ENCODE data around the gene WWP2.
"Not testable (repeated sequence)": the region's sequence is repeated elsewhere in the genome, so short reads cannot be mapped to it uniquely, and the experiment has no call there.

Gene WWP2

DNA sequence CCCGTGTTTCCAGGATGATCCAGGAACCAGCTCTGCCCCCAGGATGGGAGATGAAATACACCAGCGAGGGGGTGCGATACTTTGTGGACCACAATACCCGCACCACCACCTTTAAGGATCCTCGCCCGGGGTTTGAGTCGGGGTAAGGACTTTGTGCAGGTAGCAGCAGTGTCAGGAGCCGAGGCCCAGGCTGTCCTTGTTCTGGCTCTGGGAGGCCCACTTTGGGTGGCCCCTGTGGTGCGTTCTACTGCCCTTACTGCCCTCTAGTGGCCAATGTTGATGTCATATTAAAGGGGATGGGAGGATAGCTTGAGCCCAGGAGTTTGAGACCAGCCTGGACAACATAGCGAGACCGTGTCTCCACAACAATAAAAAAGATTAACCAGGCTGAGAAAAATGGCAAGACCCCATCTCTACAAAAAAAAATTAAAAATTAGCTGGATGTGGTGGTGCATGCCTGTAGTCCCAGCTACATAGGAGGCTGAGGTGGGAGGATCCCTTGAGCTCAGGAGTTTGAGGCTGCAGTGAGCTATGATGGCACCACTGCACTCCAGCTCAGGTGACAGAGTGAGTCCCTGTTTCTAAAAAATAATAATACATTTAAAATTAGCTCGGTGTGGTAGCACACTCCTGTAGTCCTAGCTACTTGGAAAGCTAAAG is 168.1 kb downstream of the WWP2 start:
- peak; percentile 79 for DNase-seq

GRCh38 chr16:69931631-69932030 is 169.5 kb downstream of the WWP2 start:
- no peak for DNase-seq

DNA sequence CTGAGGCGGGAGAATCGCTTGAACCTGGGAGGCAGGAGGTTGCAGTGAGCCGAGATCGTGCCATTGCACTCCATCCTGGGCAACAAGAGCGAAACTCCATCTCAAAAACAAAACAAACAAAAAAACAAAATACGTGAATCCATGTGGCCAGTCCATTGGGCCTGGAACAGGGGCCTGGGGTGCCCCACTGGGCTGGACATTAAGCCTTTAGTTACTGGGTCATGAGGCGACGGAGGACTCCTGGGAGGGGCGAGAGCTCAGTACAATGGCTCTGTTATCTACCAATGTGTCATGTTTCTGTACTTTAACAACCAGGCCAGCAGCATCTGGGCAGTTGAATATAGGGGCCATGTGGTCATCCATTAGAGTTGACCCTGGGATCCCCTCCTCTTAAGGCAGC is 170.1 kb downstream of the WWP2 start:
- DNase-seq, result no peak

GRCh38 chr16:69932691-69933392 is 170.7 kb downstream of the WWP2 start:
- no peak for DNase-seq

DNA sequence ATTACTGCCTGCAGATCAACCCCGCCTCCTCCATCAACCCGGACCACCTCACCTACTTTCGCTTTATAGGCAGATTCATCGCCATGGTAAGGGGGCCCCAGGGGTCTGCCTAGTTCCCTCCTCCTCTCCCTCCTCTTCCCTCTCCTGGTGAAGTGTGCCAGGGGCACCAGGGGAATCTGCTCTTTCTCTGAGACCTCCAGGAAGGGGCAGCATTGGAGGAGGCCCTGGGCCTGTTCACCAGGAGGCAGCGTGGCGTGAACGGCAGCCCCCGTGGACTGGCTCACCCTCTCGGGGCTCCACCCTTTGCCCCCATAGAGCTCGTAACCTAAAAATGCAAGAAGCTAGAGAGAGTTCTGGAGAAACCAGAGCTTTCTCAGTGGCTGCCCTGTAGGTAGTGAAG is 171.9 kb downstream of the WWP2 start:
- no peak for DNase-seq

DNA sequence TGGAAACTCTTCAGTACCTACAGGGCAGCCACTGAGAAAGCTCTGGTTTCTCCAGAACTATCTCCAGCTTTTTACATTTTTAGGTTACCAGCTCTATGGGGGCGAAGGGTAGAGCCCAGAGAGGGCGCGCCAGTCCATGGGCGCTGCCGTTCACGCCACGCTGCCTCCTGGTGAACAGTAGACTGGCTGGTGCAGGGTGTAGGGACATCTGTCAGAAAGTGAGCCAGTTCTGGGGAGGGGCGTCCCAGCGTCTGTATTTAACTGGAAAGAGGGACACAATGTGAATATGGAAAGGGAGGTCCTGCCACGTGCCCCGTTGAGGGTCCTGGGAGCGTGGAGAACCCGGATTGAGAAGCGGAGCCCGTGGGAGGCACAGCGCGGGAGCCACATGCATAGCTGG is 172.6 kb downstream of the WWP2 start:
- no peak for DNase-seq

DNA sequence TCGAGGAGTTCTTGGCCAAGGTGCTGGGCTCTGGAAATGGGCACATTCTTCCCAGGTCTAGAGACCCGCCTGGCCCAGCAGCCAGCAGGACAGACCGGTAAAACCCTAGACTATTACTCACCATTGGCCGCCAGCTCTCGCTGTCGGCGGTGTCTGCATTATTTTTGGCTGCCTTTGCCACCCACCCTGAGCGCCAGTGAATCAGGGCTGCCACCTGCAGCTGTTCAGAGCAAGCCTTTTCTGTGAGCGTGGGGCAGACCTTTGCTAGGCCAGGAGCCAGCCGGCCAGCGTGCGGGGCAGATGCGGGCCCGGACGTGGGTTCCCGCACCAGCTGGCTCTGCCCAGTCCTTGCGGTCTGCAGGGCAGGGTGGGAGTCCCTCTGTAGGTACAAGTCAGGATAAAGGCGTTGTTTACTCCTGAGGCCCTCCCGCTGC is 173.2 kb downstream of the WWP2 start:
- DNase-seq, result no peak

GRCh38 chr16:69935740-69936139 is 173.6 kb downstream of the WWP2 start:
- DNase-seq, result no peak

- DNase-seq, result no peak
Observed at GRCh38 chr16:69936252-69936651, 174.1 kb downstream of the WWP2 start.

GRCh38 chr16:69936751-69937211 is 174.6 kb downstream of the WWP2 start:
- no peak for DNase-seq

- DNase-seq, result peak; percentile 57
Observed at GRCh38 chr16:69937465-69937951, 175.4 kb downstream of the WWP2 start.

DNA sequence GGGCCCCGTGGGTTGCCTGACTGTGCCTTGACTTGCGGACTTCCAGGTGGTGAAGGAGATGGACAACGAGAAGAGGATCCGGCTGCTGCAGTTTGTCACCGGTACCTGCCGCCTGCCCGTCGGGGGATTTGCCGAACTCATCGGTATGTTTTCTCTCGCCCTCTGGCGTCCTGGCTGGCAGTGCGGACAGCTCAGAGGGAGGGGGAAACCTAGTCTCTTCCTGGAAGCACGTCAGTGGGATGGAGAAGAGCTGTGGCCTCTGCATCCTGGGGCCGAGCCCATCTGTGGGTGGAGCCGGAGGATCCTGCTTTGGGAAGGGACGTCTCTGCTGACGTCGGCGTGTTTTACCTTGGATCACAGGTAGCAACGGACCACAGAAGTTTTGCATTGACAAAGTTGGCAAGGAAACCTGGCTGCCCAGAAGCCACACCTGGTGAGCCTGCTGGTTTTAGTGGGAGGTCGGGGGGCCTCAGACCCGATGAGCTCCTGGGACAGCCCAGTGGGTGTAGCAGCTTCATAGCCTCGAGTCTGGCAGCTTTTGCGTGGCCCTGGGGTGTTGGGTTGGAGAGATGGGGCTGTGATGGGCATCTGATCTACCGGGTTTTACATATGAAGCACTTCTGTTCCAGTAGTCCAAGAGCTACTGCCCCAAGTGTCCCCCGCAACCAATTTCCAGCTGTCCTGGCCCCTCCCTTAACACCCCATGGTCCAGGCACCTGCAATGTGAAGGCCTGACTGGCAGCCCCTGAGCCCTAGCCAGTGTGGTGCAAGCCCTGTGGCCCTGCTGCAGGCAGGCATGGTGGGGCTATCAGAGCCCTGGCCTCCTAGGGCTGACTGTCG is 177.1 kb downstream of the WWP2 start:
- DNase-seq, result no peak

DNA sequence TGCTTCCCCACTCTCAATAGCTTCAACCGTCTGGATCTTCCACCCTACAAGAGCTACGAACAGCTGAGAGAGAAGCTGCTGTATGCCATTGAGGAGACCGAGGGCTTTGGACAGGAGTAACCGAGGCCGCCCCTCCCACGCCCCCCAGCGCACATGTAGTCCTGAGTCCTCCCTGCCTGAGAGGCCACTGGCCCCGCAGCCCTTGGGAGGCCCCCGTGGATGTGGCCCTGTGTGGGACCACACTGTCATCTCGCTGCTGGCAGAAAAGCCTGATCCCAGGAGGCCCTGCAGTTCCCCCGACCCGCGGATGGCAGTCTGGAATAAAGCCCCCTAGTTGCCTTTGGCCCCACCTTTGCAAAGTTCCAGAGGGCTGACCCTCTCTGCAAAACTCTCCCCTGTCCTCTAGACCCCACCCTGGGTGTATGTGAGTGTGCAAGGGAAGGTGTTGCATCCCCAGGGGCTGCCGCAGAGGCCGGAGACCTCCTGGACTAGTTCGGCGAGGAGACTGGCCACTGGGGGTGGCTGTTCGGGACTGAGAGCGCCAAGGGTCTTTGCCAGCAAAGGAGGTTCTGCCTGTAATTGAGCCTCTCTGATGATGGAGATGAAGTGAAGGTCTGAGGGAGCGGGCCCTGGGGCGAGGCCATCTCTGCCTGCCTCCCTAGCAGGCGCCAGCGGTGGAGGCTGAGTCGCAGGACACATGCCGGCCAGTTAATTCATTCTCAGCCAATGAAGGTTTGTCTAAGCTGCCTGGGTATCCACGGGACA is 177.9 kb downstream of the WWP2 start:
- no peak for DNase-seq

- no peak for DNase-seq
Observed at GRCh38 chr16:69940676-69941075, 178.5 kb downstream of the WWP2 start.

DNA sequence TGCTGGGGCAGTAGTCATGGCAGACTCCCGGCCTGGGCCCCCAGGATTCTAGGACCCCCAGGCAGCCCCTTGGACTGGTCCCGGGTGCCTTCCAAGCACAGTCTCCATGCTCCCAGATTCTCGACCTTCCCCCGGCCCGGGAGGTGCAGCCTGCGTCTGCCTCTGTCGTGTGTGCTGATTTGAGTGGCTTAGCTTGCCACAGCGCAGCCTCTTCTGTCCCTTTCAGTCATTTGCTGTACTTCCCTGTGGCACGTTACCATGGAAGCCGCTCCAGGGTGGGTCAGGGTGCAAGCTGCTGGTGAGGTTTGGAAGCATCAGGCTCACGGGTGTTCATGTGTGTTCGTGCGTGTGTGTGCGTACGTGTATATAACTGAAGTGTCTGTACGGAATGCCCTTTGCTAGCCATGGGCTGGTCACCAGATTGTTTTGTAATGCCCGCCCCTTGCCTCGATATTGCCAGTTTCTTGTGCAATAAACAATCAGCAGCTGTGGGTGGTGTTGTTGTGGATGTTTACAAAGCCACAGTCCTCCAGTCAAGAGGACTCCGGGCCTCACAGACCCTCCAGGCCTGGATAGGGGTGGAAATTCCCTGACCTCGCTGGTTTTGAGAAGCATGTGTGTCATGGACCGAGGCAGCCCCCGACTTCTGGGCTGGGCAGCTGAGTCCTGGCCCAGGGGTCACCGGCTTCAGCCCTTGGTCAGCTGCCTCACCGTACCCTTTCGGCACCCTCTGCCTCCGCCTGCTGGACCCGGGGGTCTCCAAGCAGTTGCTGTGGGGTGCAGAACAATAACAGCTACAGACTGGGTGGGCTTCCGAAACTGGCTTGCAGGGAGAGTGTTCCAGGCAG is 179.3 kb downstream of the WWP2 start:
- DNase-seq, result no peak

- DNase-seq, result peak; percentile 19
Observed at GRCh38 chr16:69942099-69942491, 180.0 kb downstream of the WWP2 start.

DNA sequence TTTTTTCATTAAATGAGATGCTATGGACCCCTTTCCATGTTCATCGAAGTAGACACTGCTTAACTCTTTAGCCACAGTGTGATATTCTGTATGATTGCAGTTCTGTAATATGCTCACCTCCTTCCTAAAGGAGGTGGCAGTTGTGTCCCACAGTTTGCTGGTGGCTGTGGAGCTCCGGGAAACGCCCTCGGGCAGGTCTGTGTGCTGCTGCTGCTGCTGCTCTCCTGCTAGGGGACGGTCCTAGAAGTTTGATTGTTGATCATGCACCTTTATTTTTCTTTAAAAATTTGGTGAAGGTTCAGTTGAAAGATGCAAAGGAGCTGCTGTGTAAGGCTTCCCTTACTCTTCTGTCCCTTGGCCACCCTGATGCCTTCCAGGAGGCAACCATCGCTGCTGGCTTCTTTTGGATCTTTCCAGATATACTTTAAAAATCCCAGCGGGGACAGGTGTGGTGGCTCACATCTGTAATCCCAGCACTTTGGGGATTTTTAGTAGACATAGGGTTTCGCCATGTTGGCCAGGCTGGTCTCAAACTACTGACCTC is 180.6 kb downstream of the WWP2 start:
- DNase-seq, result no peak

- DNase-seq, result peak; percentile 49
Observed at GRCh38 chr16:69943241-69944036, 181.3 kb downstream of the WWP2 start.

DNA sequence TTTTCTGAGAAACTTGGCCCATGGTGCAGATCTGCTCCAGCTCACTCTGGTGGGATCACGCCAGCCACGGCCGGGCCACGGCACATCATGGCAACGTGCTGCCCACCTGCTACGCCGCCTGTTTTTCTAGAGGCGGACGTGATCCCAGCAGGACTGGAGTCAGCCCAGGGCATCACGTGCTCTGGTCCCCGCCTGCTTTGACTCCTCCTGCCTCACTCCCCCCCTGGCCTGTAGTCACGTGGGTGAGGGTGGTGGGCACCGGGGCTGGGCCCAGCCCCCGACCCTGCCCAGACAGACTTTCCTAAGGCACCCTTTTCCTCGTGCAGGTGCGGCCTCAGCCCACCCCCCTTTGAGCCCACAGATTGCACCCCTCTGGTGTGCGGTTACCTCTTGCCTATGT is 188.3 kb downstream of the WWP2 start:
- not testable (repeated sequence) for DNase-seq

DNA sequence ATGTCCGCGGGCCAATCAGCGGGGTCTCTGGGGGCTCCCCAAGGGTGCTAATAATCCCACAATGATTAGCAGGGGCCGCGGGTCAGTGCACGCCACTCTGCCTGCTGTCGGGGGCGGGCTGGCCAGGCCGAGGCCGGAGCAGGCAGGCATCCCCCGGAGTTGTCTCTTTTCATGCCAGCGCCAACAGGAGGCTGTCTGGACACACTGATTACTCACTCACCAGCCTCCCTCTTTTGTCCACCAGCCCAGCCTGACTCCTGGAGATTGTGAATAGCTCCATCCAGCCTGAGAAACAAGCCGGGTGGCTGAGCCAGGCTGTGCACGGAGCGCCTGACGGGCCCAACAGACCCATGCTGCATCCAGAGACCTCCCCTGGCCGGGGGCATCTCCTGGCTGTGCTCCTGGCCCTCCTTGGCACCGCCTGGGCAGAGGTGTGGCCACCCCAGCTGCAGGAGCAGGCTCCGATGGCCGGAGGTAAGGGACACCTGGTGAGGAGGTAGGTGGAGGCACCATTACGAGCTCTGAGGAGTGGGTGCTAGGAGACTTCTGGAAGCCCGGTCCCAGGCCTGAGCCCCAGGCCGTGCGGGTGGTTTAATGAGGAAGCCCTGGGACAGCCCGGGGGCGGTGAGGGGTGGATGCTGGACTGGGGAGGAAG is 189.0 kb downstream of the WWP2 start, which contains the start of gene CLEC18A:
Gene CLEC18A (plus strand): TSS at position 318 of the 655 bp plus-strand sequence. CDS start 33 bp downstream, at position 351.
- DNase-seq, result not testable (repeated sequence)

Data from eye (tissue), 1 donor.